IMR-90 (cell line): ENCODE measurements around the gene PDE6B. TPM values are rescaled to one million over a fixed set of nuclear protein-coding genes. Genes with fewer than 3 reads are reported as not detected.

Experiments
- ATAC-seq: fragments of 200-7000 bp; cut with Tn5 transposase; 2 replicates; pipeline ENCODE4 v1.9.1; 2020; ENCODE audit warnings: low read depth, mild to moderate bottlenecking, moderate library complexity
- BruUV-seq: library from RNA; stranded (reverse); fragments of 400-500 nt; replicated peaks from 2 replicates; lab custom pipeline; 2021; lab: Mats Ljungman, UMichigan
- CTCF ChIA-PET: fragments of 300-600 bp; formaldehyde crosslinking; extraction: SDS; loops from one replicate; lab custom pipeline; 2021; ENCODE audit warnings: antibody characterized with exemption; lab: Yijun Ruan, JAX
- POLR2A ChIA-PET: fragments of 300-600 bp; sonication (Branson Sonifier 250); formaldehyde crosslinking; loops from one replicate; lab custom pipeline; 2022; ENCODE audit warnings: antibody characterized with exemption; ENCODE audit not compliant: unreplicated experiment; lab: Charles Lee
- DNase-seq: peaks from one replicate; pipeline ENCODE4 v3.0.0; 2013
- H2AFZ ChIP-seq: replicated peaks from 2 replicates; pipeline ENCODE3; 2013; ENCODE audit warnings: low read length, mild to moderate bottlenecking; ENCODE audit not compliant: poor library complexity
- H2AK5ac ChIP-seq: 2 replicates; pipeline ENCODE4 v1.6.1; 2013; ENCODE audit warnings: low read depth, low read length, inconsistent platforms
- H2AK9ac ChIP-seq: replicated peaks from 2 replicates; pipeline ENCODE3; 2013; ENCODE audit warnings: mild to moderate bottlenecking, low read depth, low read length, moderate library complexity; ENCODE audit not compliant: poor library complexity
- H2BK120ac ChIP-seq: 2 replicates; pipeline ENCODE4 v1.6.1; 2013; ENCODE audit warnings: low read depth, low read length, inconsistent platforms
- H2BK15ac ChIP-seq: 3 replicates; pipeline ENCODE4 v1.6.1; 2013; ENCODE audit warnings: low read depth, low read length, inconsistent platforms
- H2BK20ac ChIP-seq: 2 replicates; pipeline ENCODE4 v1.6.1; 2013; ENCODE audit warnings: low read depth, mild to moderate bottlenecking, inconsistent platforms, low read length, moderate library complexity
- H2BK5ac ChIP-seq: 2 replicates; pipeline ENCODE4 v1.6.1; 2013; ENCODE audit warnings: mild to moderate bottlenecking, low read depth, low read length, inconsistent platforms; ENCODE audit not compliant: poor library complexity, severe bottlenecking
- H3K14ac ChIP-seq: replicated peaks from 2 replicates; pipeline ENCODE4 v1.6.1; 2013; ENCODE audit warnings: low read depth, low read length, inconsistent platforms
- H3K18ac ChIP-seq: 2 replicates; pipeline ENCODE4 v1.6.1; 2013; ENCODE audit warnings: low read depth, low read length, control low read depth
- H3K23ac ChIP-seq: 2 replicates; pipeline ENCODE4 v1.6.1; 2013; ENCODE audit warnings: low read depth, low read length, inconsistent platforms
- H3K27ac ChIP-seq: 2 replicates; pipeline ENCODE4 v1.5.1; 2013; ENCODE audit warnings: mild to moderate bottlenecking, control low read depth, low read length; ENCODE audit not compliant: insufficient read depth
- H3K27me3 ChIP-seq: 2 replicates; pipeline ENCODE4 v1.6.1; 2013; ENCODE audit warnings: low read length; ENCODE audit not compliant: control insufficient read depth, insufficient read depth
- H3K36me3 ChIP-seq: 2 replicates; pipeline ENCODE4 v1.6.1; 2013; ENCODE audit warnings: low read length, mixed read lengths; ENCODE audit not compliant: control insufficient read depth, insufficient read depth
- H3K4ac ChIP-seq: 2 replicates; pipeline ENCODE4 v1.6.1; 2013; ENCODE audit warnings: low read depth, low read length, inconsistent platforms
- H3K4me1 ChIP-seq: 2 replicates; pipeline ENCODE4 v1.6.1; 2013; ENCODE audit warnings: low read length, mixed read lengths; ENCODE audit not compliant: control insufficient read depth, insufficient read depth
- H3K4me2 ChIP-seq: 2 replicates; pipeline ENCODE4 v1.6.1; 2013; ENCODE audit warnings: low read depth, mild to moderate bottlenecking, control low read depth, low read length, moderate library complexity
- H3K4me3 ChIP-seq: 2 replicates; pipeline ENCODE4 v1.5.1; 2013; ENCODE audit warnings: low read depth, mild to moderate bottlenecking, control low read depth, low read length, moderate library complexity; ENCODE audit not compliant: insufficient read depth
- H3K56ac ChIP-seq: 2 replicates; pipeline ENCODE4 v1.6.1; 2013; ENCODE audit warnings: low read length, inconsistent platforms; ENCODE audit not compliant: insufficient read depth; ENCODE audit errors: extremely low read depth
- H3K79me1 ChIP-seq, 2 experiments: 2 replicates each; pipeline ENCODE4 v1.6.1; 2013; ENCODE audit warnings: low read length in 2 of 2, inconsistent platforms in 1 of 2, low read depth in 1 of 2
- H3K9ac ChIP-seq: 2 replicates; pipeline ENCODE4 v1.6.1; 2013; ENCODE audit warnings: low read depth, low read length, control low read depth
- H3K9me1 ChIP-seq: 2 replicates; pipeline ENCODE4 v1.6.1; 2013; ENCODE audit warnings: low read length, inconsistent platforms; ENCODE audit not compliant: insufficient read depth
- H3K9me3 ChIP-seq: 2 replicates; pipeline ENCODE4 v1.6.1; 2013; ENCODE audit warnings: low read length; ENCODE audit not compliant: control insufficient read depth, insufficient read depth
- H4K20me1 ChIP-seq: 2 replicates; pipeline ENCODE4 v1.6.1; 2013; ENCODE audit warnings: low read length, inconsistent platforms; ENCODE audit not compliant: insufficient read depth
- H4K5ac ChIP-seq: 2 replicates; pipeline ENCODE4 v1.6.1; 2013; ENCODE audit warnings: mild to moderate bottlenecking, low read depth, low read length, control low read depth
- H4K8ac ChIP-seq, 2 experiments: 2 replicates each; pipeline ENCODE4 v1.6.1; 2013; ENCODE audit warnings: low read depth in 2 of 2, low read length in 2 of 2, control low read depth in 1 of 2, inconsistent platforms in 1 of 2
- H4K91ac ChIP-seq: 2 replicates; pipeline ENCODE4 v1.6.1; 2013; ENCODE audit warnings: low read depth, low read length, inconsistent platforms; ENCODE audit not compliant: insufficient read depth
- CEBPB ChIP-seq: IDR thresholded peaks from 2 replicates; pipeline ENCODE4 v1.6.1; 2012; ENCODE audit warnings: low read depth, low read length, improper control_type of control experiment
- CHD1 ChIP-seq: IDR thresholded peaks from 2 replicates; pipeline ENCODE4 v1.6.1; 2012; ENCODE audit warnings: low read depth, low read length, improper control_type of control experiment
- MAZ ChIP-seq: IDR thresholded peaks from 2 replicates; pipeline ENCODE4 v1.6.1; 2012; ENCODE audit warnings: low read depth, mild to moderate bottlenecking, low read length, improper control_type of control experiment, moderate library complexity, borderline replicate concordance
- MXI1 ChIP-seq: IDR thresholded peaks from 2 replicates; pipeline ENCODE4 v1.6.1; 2012; ENCODE audit warnings: low read depth, mild to moderate bottlenecking, low read length, moderate library complexity, borderline replicate concordance
- NFE2L2 ChIP-seq: fragments of 150-350 bp; IDR thresholded peaks from 2 replicates; pipeline ENCODE4 v1.6.1; 2016; ENCODE audit warnings: low read depth, mild to moderate bottlenecking, low read length
- POLR2A ChIP-seq: IDR thresholded peaks from 2 replicates; pipeline ENCODE4 v1.6.1; 2012; ENCODE audit warnings: mild to moderate bottlenecking, low read depth, low read length
- RCOR1 ChIP-seq: IDR thresholded peaks from 2 replicates; pipeline ENCODE4 v1.6.1; 2012; ENCODE audit warnings: mild to moderate bottlenecking, low read length, improper control_type of control experiment; ENCODE audit not compliant: insufficient replicate concordance
- RFX5 ChIP-seq: IDR thresholded peaks from 2 replicates; pipeline ENCODE4 v1.8.0; 2012; ENCODE audit warnings: low read depth, mild to moderate bottlenecking, low read length, moderate library complexity
- SMC3 ChIP-seq: fragments of 150-350 bp; IDR thresholded peaks from 2 replicates; pipeline ENCODE4 v1.6.1; 2016; ENCODE audit warnings: low read depth, mild to moderate bottlenecking, antibody characterized with exemption, low read length, moderate library complexity
- WGBS, 2 experiments: methylation state at CpG; one replicate each; pipeline versions ENCODE4 v1.1.5 to v1.1.7; 2013; ENCODE audit warnings: missing lambda C conversion rate in 2 of 2; ENCODE audit not compliant: insufficient read length in 1 of 2; ENCODE audit errors: extremely low coverage in 2 of 2; 5-methylcytosine and 5-hydroxymethylcytosine counted together
- dilution Hi-C: fragments of 300-500 bp; cut with HindIII; formaldehyde crosslinking; loops from one replicate; pipeline ENCODE4 v1.14.3; 2018; ENCODE audit warnings: low sequenced_read_pairs; ENCODE audit not compliant: unreplicated experiment
- in situ Hi-C: fragments of 300-500 bp; cut with MboI; formaldehyde crosslinking; loops from 3 replicates; pipeline ENCODE4 v1.14.3; 2019; ENCODE audit warnings: low sequenced_read_pairs, inconsistent platforms, mixed read lengths
- intact Hi-C: fragments of 100-400 bp; cut with micrococcal nuclease; formaldehyde crosslinking; loops from 2 replicates; pipeline ENCODE4 v1.10.0; 2022
- polyA plus RNA-seq, 3 experiments: library from polyadenylated mRNA; depleted of rRNA; stranded (reverse); fragments of >200 nt; gene quantifications; 2 replicates each; pipeline ENCODE4 v1.2.3, GENCODE V29; 2012; ENCODE audit warnings: low replicate concordance in 1 of 3
- total RNA-seq: library from RNA; depleted of rRNA; stranded (reverse); fragments of >200 nt; gene quantifications from 2 replicates; pipeline ENCODE4 v1.2.3, GENCODE V29; 2012
- TF ChIP-seq, protein P1 (sequence below): conservative IDR thresholded peaks from 2 replicates; pipeline ENCODE4 v1.5.1; 2012; ENCODE audit warnings: mild to moderate bottlenecking, low read depth, low read length, improper control_type of control experiment
- TF ChIP-seq, protein P2 (sequence below): fragments of 150-350 bp; IDR thresholded peaks from 2 replicates; pipeline ENCODE4 v1.6.1; 2016; ENCODE audit warnings: low read depth, mild to moderate bottlenecking, low read length, moderate library complexity, borderline replicate concordance
- TF ChIP-seq, protein P3 (sequence below): fragments of 150-350 bp; IDR thresholded peaks from 2 replicates; pipeline ENCODE4 v1.6.1; 2017; ENCODE audit warnings: mild to moderate bottlenecking, antibody characterized with exemption, low read length, low read depth

PDE6B gene
- total and polyA plus RNA-seq, 2 of the 4 experiments (the other 2 are of a cell fraction) = under 0.01 TPM; not detected in 1

DNA sequence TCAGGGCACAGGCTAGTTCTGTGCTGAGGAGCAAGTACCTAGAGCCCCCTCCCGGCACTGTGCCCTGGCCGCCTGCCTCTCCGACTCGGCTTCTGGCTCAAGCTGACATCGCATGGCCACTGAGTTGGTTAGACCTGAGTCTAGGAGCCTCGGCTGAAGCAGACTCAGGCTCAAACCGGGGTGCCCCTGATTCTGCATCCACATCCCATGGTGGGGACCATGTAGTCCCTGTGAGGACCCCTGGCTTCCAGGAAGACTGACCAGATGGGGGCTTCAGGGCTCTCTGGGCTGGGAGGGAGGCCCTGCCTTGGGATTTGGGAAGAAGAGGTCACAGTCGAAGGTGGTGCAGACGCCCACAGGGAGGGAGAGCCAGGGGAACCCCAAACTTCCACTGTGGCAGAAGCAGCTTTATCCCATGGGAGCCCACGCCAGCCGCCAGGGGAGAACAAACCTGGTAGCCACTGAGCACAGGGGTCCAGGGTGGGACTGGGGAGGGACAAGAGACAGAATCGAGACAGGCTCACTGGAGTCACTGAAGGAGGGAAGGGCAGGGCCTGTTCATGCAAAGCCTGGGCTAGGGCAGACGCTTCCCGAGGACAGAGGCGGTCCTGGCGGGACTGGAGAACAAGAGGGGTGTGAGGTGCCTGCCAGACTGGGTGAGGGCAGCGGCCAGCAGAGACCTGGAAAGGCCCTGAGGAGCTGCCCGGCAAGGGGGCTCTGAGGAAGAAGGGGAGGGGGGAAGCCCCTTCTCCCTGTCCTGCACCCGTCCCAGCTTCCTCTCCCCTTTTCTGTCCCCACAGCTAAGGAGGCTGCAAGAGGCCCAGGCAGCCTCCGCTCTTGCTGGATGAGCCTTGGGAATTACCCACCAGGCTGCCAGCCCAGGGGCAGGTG lies 1.1 kb downstream of the PDE6B start:
- Histone ChIP-seq H3K27me3 (no peaks in the 10 kb centered on the region), H2AK5ac (no peak overlapping the region), H3K18ac (no peak overlapping the region), H2BK15ac (no peak overlapping the region), H3K23ac (no peak overlapping the region), H3K9me3 (peaks cover 14% of the 10 kb centered on the region), H4K5ac (no peak overlapping the region), H3K9ac (no peak overlapping the region), H3K4me3 (no peak overlapping the region), H3K14ac (no peak overlapping the region), H2AK9ac (no peak overlapping the region), H3K4me2 (no peak overlapping the region), H2BK120ac (no peak overlapping the region), H2BK5ac (no peak overlapping the region), H2AFZ (no peak overlapping the region), H3K4ac (no peak overlapping the region), H2BK20ac (no peak overlapping the region), H3K9me1 (no peaks in the 10 kb centered on the region), H4K20me1 (no peaks in the 10 kb centered on the region), H3K56ac (no peak overlapping the region), H3K79me1 (no peaks in the 10 kb centered on the region), H3K27ac (no peak overlapping the region), H4K91ac (no peak overlapping the region), H4K8ac (no peak overlapping the region), H3K36me3 (no peaks in the 10 kb centered on the region), H3K4me1 (no peaks in the 10 kb centered on the region)
- POLR2A ChIA-PET = no interaction called here
- CTCF ChIA-PET = no interaction called here
- TF ChIP-seq RCOR1 (no peak), POLR2A (no peak), NFE2L2 (no peak), RFX5 (no peak), MAZ (no peak), SMC3 (no peak), CHD1 (no peak), CEBPB (no peak), MXI1 (no peak)
- TF ChIP-seq, protein P1, sequence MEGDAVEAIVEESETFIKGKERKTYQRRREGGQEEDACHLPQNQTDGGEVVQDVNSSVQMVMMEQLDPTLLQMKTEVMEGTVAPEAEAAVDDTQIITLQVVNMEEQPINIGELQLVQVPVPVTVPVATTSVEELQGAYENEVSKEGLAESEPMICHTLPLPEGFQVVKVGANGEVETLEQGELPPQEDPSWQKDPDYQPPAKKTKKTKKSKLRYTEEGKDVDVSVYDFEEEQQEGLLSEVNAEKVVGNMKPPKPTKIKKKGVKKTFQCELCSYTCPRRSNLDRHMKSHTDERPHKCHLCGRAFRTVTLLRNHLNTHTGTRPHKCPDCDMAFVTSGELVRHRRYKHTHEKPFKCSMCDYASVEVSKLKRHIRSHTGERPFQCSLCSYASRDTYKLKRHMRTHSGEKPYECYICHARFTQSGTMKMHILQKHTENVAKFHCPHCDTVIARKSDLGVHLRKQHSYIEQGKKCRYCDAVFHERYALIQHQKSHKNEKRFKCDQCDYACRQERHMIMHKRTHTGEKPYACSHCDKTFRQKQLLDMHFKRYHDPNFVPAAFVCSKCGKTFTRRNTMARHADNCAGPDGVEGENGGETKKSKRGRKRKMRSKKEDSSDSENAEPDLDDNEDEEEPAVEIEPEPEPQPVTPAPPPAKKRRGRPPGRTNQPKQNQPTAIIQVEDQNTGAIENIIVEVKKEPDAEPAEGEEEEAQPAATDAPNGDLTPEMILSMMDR = no peak
- TF ChIP-seq, protein P2, sequence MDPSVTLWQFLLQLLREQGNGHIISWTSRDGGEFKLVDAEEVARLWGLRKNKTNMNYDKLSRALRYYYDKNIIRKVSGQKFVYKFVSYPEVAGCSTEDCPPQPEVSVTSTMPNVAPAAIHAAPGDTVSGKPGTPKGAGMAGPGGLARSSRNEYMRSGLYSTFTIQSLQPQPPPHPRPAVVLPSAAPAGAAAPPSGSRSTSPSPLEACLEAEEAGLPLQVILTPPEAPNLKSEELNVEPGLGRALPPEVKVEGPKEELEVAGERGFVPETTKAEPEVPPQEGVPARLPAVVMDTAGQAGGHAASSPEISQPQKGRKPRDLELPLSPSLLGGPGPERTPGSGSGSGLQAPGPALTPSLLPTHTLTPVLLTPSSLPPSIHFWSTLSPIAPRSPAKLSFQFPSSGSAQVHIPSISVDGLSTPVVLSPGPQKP = no peak
- TF ChIP-seq, protein P3, sequence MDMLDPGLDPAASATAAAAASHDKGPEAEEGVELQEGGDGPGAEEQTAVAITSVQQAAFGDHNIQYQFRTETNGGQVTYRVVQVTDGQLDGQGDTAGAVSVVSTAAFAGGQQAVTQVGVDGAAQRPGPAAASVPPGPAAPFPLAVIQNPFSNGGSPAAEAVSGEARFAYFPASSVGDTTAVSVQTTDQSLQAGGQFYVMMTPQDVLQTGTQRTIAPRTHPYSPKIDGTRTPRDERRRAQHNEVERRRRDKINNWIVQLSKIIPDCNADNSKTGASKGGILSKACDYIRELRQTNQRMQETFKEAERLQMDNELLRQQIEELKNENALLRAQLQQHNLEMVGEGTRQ = no peak
- ATAC-seq (no peak), DNase-seq (no peak)
- BruUV-seq = no TSS peak
- WGBS, 2 experiments = 60% methylated on average over 13 of the region's 20 CpGs; no CpG with 5 or more reads in 1 of the 2 experiments
- dilution Hi-C loops = no loop called here
- intact Hi-C loops = no loop called here
- in situ Hi-C loops = no loop called here
